Measurements from ENCODE around the gene FAM3B.

GRCh38 chr21:41373253-41373652, 56.7 kb downstream of the FAM3B start:
- TF ChIP-seq CTCF (IDR thresholded peaks at IDR 0.05; ENCODE audit: low read depth, low read length) (no peak), EZH2phosphoT487 (IDR thresholded peaks at IDR 0.05; ENCODE audit: low read depth) (no peak)

Data from OCI-LY3 (cell line).